WERI-Rb-1 (cell line): ENCODE results near the gene SGPP2.

ENCODE experiments used
- DNase-seq: peaks from one replicate; pipeline ENCODE4 v3.0.0-alpha.2; 2020
- H3K27ac ChIP-seq: fragments of 250-450 bp; sonication (Bioruptor Pico); 2 replicates; pipeline ENCODE4 v1.5.1; 2020; ENCODE audit warnings: mild to moderate bottlenecking, moderate library complexity
- H3K27me3 ChIP-seq: fragments of 250-450 bp; sonication (Bioruptor Pico); 2 replicates; pipeline ENCODE4 v1.5.1; 2021; ENCODE audit warnings: mild to moderate bottlenecking, low read depth, moderate library complexity; ENCODE audit not compliant: insufficient read depth, severe bottlenecking
- H3K36me3 ChIP-seq: fragments of 250-450 bp; sonication (Bioruptor Pico); 2 replicates; pipeline ENCODE4 v1.5.1; 2020; ENCODE audit warnings: mild to moderate bottlenecking, moderate library complexity
- H3K4me3 ChIP-seq: 2 replicates; pipeline ENCODE4 v1.5.1; 2011; ENCODE audit warnings: low read depth, mild to moderate bottlenecking, control low read depth, low read length
- H3K9me3 ChIP-seq: fragments of 250-450 bp; sonication (Bioruptor Pico); 2 replicates; pipeline ENCODE4 v1.5.1; 2021; ENCODE audit warnings: mild to moderate bottlenecking, moderate library complexity; ENCODE audit not compliant: severe bottlenecking
- CTCF ChIP-seq: IDR thresholded peaks from 2 replicates; pipeline ENCODE4 v1.5.1; 2011; ENCODE audit warnings: low read depth, mild to moderate bottlenecking, control low read depth, inconsistent platforms, low read length

SGPP2 gene

DNA sequence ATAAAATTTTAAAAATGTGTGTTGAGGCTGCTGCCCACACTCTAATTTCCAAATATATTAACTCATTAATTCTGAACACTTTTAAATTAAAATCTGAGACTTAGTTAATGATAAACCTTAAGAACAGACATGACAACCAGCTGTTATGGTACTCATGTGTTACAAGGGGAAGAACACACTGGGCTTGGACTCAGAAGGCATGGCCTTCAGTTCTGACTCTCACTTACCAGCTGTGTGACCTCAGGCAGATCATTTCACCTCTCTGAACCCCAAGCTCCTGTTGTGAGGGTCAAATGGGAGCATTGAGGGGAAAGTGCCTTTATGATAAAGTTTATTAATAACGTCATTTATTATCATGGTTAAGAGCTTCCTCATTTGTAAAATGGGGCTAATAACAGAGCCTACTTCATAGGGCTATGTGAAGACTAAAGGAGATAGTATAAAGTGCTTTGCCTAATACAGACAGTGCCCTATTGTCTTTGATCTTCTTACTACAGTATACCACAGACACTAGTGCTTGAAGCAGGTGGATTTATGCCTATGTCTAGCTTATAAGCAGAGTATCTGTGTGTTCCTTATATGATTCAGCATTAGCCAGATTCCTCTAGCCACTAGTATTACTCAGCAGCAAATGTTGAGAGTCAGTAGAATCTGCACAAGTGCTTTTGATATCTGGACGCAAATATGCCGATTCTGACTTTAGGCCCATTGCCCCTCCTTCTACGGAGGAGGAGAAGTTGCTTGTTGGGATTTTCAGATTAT, 99.6 kb downstream of the SGPP2 start:
- Histone ChIP-seq H3K27me3 (no peaks in the 10 kb centered on the region), H3K27ac (no peak overlapping the region), H3K36me3 (no peaks in the 10 kb centered on the region), H3K4me3 (no peak overlapping the region), H3K9me3 (no peaks in the 10 kb centered on the region)
- DNase-seq: no peak
- no peak for TF ChIP-seq CTCF

- no peak overlapping the region for H3K4me3 ChIP-seq
- DNase-seq: no peak
- H3K27ac ChIP-seq: no peak overlapping the region
- no peaks in the 10 kb centered on the region for H3K27me3 ChIP-seq
- no peaks in the 10 kb centered on the region for H3K36me3 ChIP-seq
- H3K9me3 ChIP-seq: no peaks in the 10 kb centered on the region
- TF ChIP-seq CTCF: no peak
Observed at GRCh38 chr2:222525811-222526210, 101.5 kb downstream of the SGPP2 start.

DNA sequence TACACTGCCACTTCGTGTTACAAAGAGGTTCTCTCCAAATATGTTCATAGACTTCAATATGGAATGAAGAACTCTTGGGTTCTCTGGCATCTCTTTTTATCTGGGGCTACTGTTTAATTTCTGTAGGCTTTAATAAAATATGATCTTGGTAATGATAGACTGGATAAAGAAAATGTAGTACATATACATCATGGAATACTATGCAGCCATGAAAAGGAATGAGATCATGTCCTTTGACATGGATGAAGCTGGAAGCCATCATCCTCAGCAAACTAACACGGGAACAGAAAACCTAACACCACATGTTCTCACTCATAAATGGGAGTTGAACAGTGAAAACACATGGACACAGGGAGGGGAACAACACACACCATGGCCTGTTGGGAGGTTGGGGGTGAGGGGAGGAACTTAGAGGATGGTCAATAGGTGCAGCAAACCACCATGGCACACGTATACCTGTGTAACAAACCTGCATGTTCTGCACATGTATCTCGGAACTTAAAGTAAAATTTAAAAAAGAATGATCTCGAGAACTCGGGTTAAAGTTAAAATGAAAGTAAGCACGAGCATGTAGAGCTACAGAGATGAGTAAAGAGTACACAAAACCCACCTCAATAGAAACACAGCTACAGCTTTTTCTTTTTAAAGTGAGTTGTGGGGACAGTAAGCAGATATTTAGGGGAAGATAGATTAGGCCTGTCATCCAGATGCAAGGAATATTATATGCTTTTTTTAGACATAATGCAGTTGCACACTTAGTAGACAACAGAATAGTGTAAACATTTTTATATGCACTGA, 102.3 kb downstream of the SGPP2 start:
- Histone ChIP-seq H3K36me3 (no peaks in the 10 kb centered on the region), H3K4me3 (no peak overlapping the region), H3K27me3 (no peaks in the 10 kb centered on the region), H3K9me3 (no peaks in the 10 kb centered on the region), H3K27ac (no peak overlapping the region)
- no peak for DNase-seq
- no peak for TF ChIP-seq CTCF

- Histone ChIP-seq H3K27ac (no peak overlapping the region), H3K4me3 (no peak overlapping the region), H3K9me3 (no peaks in the 10 kb centered on the region), H3K27me3 (no peaks in the 10 kb centered on the region), H3K36me3 (no peaks in the 10 kb centered on the region)
- DNase-seq: no peak
- no peak for TF ChIP-seq CTCF
Observed at GRCh38 chr2:222532315-222532714, 108.0 kb downstream of the SGPP2 start.

- H3K4me3 ChIP-seq: no peak overlapping the region
- H3K9me3 ChIP-seq: no peaks in the 10 kb centered on the region
- no peaks in the 10 kb centered on the region for H3K36me3 ChIP-seq
- no peaks in the 10 kb centered on the region for H3K27me3 ChIP-seq
- H3K27ac ChIP-seq: no peak overlapping the region
- no peak for DNase-seq
- no peak for TF ChIP-seq CTCF
Observed at GRCh38 chr2:222535477-222535876, 111.1 kb downstream of the SGPP2 start.
